GM21619 (cell line): Measurements from ENCODE around the gene TRMT44.

ENCODE experiments used
- ATAC-seq: cut with Tn5 transposase; IDR thresholded peaks from one replicate; pipeline ENCODE4 v1.9.1; 2021; ENCODE audit not compliant: unreplicated experiment

Gene TRMT44, protein sequence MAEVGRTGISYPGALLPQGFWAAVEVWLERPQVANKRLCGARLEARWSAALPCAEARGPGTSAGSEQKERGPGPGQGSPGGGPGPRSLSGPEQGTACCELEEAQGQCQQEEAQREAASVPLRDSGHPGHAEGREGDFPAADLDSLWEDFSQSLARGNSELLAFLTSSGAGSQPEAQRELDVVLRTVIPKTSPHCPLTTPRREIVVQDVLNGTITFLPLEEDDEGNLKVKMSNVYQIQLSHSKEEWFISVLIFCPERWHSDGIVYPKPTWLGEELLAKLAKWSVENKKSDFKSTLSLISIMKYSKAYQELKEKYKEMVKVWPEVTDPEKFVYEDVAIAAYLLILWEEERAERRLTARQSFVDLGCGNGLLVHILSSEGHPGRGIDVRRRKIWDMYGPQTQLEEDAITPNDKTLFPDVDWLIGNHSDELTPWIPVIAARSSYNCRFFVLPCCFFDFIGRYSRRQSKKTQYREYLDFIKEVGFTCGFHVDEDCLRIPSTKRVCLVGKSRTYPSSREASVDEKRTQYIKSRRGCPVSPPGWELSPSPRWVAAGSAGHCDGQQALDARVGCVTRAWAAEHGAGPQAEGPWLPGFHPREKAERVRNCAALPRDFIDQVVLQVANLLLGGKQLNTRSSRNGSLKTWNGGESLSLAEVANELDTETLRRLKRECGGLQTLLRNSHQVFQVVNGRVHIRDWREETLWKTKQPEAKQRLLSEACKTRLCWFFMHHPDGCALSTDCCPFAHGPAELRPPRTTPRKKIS

GRCh38 chr4:8440492-8441311 lies at the start of gene TRMT44, which contains the start of gene ACOX3:
Gene TRMT44, plus strand, starts transcription at chr4:8440777. Its CDS starts 46 bp downstream, at chr4:8440823.
Gene ACOX3, minus strand, starts transcription at chr4:8440723. Its CDS starts 24,202 bp downstream, at chr4:8416521.
- ATAC-seq, result peak; percentile 81

DNA sequence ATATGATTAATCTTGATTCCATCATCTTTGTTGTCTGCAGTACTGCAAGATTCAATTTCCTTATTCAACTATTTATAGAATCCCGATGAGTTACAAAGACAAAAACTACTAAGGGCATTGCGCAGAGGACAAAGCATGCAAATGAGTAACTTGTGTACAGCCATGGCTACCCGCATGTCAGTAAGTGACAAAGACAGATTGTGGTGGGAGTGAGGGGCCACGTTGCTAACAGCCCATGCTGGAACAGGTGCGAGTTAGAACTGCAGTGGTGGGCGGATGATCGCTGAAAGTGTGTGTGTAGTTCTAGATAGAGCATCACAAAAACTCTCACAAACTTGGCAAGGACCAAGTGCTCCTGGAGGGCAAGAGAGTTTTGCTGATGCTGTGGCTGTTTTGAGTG lies 49.5 kb upstream of the TRMT44 start:
- no peak for ATAC-seq

GRCh38 chr4:8391972-8392371 lies 48.6 kb upstream of the TRMT44 start:
- peak; percentile 91 for ATAC-seq

GRCh38 chr4:8392591-8393190 lies 47.9 kb upstream of the TRMT44 start:
- ATAC-seq, result no peak

GRCh38 chr4:8393593-8394038 lies 47.0 kb upstream of the TRMT44 start:
- ATAC-seq, result no peak

DNA sequence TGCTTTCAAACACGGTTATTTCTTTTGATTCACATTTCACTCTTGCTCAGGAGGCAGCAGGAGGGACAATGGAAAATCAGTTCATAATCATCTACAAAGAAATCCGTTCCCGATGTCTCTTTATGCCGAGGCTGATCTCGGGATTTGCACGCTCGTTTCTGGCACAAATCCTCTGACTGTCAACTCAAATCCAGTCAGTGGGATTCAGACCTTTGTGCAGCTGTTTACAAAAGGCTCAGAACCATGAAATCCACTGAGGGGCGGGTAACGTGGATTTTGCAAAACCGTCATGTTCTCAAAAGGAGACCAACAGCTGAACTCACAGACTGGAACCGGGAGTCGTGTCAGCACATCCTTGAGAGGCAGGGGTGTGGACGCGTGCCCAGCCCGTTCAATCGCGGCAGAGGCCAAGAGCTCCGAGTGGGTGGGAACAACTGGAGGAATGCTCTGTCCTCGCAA lies 46.5 kb upstream of the TRMT44 start:
- ATAC-seq, result no peak

GRCh38 chr4:8394806-8395205 lies 45.8 kb upstream of the TRMT44 start:
- ATAC-seq, result no peak

DNA sequence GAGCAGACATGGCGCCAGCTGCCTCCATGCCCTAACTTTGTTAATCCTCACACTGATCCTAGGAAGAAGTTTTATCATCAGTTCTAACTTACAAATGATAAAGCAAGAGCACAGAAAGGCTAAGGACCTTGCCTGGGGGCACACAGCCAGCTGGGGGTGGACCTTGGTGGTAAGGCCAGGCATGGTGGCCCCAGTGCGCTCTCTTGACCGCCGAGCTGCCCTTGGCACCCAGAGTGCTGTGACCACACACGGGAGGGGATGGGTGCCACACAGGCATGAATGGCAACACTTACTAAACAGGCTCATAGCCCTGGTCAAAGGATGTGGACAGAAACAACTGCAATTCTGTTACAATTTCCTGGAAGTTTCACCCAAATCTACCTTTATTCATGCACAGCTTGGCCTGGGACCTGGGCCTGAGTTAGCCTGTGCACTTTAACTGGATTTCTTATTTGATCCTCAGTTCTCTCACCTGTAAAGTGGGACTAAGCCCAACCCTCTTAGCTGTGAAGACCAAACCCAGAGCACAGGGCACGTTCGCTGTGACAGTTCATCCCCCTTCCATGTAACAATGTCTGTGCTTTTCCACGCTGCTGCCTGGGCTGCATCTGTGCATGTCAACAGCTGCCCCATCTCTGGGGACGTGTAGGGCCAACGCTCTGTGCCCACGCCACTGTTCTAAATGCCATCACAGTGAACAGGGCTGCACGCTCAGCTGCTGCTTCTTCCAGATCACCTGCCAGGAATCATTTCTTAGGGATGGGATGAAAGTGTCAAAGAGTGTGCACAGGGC lies 44.9 kb upstream of the TRMT44 start:
- ATAC-seq, result no peak

- no peak for ATAC-seq
Measured at GRCh38 chr4:8396762-8397406, 43.7 kb upstream of the TRMT44 start.

DNA sequence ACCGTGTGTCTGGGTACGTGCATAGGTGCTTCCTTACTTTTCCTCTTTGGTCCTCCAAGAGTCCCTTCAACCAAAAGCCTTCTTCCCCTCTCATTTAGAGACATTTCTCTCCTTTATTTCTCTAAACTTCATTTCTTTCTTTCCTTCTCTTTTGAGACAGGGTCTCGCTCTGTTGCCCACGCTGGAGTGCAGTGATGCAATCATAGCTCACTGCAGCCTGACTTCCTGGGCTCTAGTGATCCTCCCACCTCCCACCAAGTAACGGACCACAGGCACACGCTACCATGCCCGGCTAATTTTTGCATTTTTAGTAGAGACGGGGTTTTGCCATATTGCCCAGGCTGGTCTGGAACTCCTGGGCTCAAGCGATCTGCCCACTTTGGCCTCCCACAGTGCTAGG lies 42.2 kb upstream of the TRMT44 start:
- no peak for ATAC-seq

DNA sequence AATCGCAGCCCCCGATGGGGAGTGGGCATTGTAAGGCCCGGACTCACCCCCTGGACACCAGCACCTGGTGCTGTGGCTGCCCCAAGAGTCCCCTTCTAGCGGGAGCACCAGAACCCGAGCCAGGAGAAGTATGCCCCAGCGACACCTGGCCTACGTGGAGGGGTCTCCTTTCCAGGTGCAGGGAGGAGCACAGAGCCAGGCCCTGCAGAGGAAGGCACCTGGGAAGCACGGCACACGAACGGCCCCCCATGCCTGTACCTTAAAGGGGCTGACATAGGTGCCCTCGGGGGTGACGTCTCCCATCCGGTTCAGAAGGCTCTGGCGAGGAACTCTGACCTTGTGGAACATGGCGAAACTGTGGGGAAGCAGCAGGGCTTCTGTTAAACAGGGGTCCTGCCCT lies 41.3 kb upstream of the TRMT44 start:
- ATAC-seq, result no peak

- no peak for ATAC-seq
Measured at GRCh38 chr4:8400632-8401325, 39.8 kb upstream of the TRMT44 start.

GRCh38 chr4:8401665-8402064 lies 38.9 kb upstream of the TRMT44 start:
- no peak for ATAC-seq

DNA sequence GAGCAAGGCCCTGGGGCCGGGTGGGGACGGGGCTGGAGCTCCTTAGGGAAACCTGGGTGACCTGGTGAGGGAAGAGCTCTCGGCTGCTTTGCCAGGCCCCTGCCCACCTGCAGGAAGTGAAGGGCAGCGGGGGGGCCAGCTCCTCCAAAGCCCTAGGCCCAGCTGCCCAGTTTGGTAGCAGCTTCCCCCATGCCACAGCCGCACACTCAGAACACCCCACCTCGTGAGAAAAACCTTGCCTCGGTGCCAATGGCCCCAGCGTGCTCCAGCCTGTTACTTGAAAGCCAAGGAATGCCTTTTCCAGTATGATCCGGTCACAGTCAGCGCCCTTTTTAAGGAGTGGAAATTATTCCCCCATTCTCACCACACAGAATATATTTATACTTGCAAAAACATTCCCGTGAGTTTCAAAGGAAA lies 38.4 kb upstream of the TRMT44 start:
- no peak for ATAC-seq

DNA sequence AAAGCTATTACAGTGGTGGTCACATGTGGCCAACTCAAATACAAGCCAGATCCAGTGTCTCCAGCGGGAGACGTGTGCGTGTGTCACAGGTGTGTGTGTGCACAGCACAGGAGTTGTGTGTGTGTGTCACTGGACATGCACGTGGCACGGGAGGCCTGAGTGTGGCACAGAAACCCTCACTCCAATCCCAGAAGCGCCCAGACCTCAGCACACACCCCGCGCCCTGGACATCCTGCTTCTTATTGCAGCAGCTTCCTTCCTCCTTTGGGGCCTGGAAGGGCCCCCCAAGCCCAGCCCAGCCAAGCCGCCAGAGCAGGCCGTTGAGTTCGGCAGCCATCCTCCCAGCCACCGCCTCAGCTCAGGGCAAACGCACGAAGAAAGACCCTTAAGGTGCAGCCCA lies 37.9 kb upstream of the TRMT44 start:
- ATAC-seq, result no peak

GRCh38 chr4:8403173-8403753 lies 37.3 kb upstream of the TRMT44 start:
- no peak for ATAC-seq

- ATAC-seq, result no peak
Measured at GRCh38 chr4:8403976-8404375, 36.6 kb upstream of the TRMT44 start.

DNA sequence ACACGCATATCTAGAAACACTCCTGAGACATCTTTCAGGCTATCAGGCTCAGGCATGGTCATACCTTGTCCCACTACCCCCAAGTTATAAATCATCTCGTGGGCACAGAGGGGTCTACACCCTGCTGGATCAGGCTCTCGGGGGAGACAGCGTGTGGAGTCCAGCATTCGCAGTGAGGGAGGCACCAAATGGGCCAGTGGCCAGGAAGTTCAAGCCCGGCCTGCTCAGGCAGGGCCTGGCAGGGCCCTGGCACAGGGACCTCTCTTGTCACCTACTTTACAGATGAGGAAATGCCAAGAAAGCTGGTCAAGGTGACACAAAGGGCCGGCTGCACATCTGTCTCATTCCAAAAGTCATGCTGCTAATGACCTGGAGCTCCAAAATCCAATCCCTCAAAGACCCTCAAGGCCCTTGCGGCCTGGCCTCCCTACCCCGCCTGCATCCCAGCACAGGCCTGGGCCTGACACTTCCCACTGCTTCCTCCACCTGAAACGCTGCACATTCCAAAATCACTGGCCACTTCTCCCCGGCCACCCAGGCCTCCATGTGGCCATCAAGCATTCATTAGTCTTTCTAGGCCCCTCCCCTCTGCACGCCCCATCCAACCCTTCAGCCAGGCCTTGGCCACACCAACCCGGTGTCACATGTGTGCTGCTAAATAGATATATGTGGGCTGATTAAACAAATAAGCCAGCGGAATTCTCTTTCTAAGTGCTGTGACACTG lies 35.6 kb upstream of the TRMT44 start:
- no peak for ATAC-seq
